GM12873 (cell line): ENCODE data around the gene KLHL8.

Experiments used
- TF ChIP-seq, protein P1 (sequence below): IDR thresholded peaks from 2 replicates; pipeline ENCODE4 v1.5.1; 2012; ENCODE audit warnings: low read depth, mild to moderate bottlenecking, moderate library complexity, low read length, control low read depth; ENCODE audit not compliant: insufficient read depth; ENCODE audit errors: missing control alignments

KLHL8 gene

DNA sequence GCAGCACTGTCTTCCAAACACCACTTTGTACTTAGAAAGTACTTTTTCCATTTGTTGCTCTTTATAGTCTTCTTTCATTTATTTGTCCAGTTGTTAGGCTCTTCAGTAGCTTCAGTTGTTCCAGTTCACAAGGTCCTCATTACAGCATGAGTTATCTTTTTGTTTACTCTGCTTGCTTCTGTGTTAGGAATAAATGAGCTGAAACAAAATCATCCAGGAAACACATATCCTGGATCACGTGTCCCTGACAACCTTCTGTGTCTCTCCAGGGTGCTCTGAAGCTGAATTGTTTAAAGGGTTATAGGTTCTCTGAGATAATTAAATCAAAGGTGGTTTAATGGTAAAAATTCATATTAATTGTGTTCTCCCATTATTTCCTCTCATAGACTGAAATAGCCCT is 19.9 kb upstream of the KLHL8 start:
- TF ChIP-seq, protein P1, sequence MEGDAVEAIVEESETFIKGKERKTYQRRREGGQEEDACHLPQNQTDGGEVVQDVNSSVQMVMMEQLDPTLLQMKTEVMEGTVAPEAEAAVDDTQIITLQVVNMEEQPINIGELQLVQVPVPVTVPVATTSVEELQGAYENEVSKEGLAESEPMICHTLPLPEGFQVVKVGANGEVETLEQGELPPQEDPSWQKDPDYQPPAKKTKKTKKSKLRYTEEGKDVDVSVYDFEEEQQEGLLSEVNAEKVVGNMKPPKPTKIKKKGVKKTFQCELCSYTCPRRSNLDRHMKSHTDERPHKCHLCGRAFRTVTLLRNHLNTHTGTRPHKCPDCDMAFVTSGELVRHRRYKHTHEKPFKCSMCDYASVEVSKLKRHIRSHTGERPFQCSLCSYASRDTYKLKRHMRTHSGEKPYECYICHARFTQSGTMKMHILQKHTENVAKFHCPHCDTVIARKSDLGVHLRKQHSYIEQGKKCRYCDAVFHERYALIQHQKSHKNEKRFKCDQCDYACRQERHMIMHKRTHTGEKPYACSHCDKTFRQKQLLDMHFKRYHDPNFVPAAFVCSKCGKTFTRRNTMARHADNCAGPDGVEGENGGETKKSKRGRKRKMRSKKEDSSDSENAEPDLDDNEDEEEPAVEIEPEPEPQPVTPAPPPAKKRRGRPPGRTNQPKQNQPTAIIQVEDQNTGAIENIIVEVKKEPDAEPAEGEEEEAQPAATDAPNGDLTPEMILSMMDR, result no peak

DNA sequence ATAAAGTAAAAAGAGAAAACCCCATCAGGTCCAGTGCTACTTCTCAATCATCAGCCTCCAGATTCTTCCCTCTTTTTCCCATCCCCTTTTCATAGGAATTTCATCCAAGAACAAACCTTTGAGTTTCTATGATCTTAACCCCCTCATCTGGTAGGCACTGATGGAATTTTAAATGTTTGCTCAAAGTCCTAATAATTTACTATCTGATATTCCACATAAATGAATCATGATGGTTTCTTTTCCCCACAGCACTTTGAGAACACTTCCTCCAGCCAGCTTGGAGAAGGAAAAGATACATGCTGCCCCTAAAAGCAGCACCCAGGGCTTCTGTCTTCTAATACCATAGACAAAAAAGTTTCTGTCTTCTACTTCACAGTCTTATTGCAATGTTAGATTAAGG is 19.4 kb upstream of the KLHL8 start:
- TF ChIP-seq, protein P1, result no peak

DNA sequence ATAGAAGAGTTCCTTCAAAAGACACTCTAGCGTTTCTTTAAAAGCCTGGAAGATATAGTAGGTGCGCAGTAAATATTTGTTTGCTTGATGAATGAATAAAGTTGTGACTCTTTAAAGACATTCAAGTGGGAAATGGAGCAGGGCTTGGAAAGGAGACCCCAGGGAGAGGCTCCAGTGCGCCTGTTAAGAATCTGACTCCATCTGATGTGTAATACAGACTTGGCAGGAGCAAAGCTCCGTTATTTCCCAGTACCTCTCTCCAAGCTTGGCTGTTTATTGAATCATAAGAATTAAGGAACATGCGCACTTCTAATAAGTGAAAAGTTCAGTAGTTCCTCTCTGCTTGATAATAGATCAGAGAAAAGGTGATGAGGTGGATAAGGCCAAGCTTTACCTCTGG is 18.8 kb upstream of the KLHL8 start:
- TF ChIP-seq, protein P1, result no peak

DNA sequence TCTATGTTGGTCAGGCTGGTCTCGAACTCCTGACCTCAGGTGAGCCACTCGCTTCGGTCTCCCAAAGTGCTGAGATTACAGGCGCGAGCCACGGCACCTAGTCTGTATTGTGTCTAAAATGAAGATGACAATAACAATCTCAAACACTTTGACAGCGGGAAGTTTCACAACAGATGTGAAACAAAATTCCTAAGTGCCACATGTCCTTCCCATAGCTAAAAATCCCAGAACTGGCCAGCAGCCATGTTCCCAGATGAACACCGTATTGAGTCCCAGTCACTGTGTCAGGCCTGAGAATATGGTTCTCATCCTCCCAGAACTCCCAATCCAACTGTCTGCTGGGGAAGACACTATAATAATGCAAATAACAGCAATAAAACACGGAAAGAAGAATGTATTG is 16.4 kb upstream of the KLHL8 start:
- TF ChIP-seq, protein P1, result no peak

DNA sequence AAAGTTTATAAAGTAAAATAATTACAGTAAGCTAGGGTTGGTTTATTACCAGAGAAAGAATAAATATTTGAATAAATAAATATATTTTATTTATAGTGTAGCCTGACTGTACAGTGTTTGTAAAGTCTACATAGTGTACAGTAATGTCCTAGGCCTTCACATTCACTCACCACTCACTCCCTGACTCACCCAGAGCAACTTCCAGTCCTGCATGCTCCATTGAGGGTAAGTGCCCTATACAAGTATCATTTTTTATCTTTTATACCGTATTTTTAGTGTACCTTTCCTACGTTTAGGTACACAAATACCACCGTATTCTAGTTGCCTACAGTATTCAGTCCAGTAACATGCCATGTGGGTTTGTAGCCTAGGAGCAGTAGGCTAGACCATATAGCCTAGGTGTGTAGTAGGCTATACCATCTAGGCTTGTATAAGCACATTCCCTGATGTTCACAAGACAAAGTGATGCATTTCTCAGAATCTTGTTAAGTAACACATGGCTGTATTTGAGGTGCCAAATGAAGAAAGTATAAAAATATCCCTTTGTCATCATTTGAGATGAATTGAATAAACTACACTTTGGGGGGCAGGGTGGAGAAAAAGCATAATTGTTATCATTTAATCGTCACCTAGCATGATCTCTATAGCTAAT is 14.7 kb upstream of the KLHL8 start:
- TF ChIP-seq, protein P1, result no peak

DNA sequence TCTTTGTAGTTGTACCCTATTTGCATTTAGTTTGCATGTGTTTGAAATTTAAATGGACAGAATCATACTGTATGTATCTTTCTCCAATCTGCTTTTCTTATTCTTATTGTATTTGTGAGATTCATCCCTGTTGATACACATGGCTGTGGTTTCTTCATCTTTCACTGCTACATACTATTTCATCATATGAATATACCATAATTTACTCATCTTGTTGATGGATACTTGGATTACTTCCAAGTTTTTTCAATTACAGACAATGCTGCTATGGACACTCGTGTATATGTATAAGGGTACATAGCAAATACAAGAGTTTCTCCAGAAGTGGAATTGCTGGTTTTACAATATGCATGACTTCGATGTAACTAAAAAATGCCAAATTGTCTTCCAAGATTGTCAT is 11.8 kb upstream of the KLHL8 start:
- TF ChIP-seq, protein P1, result no peak

DNA sequence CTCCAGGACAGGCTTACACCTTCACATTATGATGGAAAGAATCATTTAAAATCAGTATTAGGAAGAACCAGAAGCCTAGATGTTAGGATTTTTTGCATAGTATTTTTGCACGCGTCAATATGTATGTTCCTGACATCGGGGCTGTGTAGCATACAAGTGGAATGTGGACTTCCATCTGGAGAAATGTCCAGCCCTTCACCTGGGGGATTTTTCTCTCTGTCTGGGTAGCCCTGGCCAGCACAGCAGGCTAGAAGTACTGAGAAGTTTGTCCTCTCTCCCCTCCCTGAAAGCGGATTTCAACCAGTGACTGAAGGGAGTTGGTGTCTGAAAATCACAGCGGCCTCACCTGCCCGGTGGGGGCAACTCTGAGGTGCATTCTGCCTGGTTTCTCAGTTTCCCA is 10.4 kb upstream of the KLHL8 start:
- TF ChIP-seq, protein P1, result no peak
